CD14-positive monocyte (primary cell): ENCODE results near the gene LTBP1. TPM values are rescaled to one million over a fixed set of nuclear protein-coding genes. Genes with fewer than 3 reads are reported as not detected.

Experiments used
- DNase-seq, 3 donors: peaks; one replicate each; pipeline ENCODE4 v3.0.0-alpha.2; 2011 to 2022
- H2AFZ ChIP-seq: 2 replicates; pipeline ENCODE4 v1.6.0; 2012; ENCODE audit warnings: mild to moderate bottlenecking, low read depth, low read length, inconsistent platforms; ENCODE audit not compliant: insufficient read depth, poor library complexity, severe bottlenecking
- H3K27ac ChIP-seq, 2 donors: 1 replicate in 1 of 2; 2 replicates in 1 of 2; pipeline ENCODE4 v1.5.1; 2012 to 2013; ENCODE audit warnings: low read length in 2 of 2, control low read depth in 1 of 2, inconsistent platforms in 1 of 2, low read depth in 1 of 2, mild to moderate bottlenecking in 1 of 2
- H3K27me3 ChIP-seq, 2 donors: one replicate each; pipeline versions ENCODE4 v1.6.0 to v1.6.1; 2011 to 2013; ENCODE audit warnings: low read length in 2 of 2; ENCODE audit not compliant: control insufficient read depth in 2 of 2, insufficient read depth in 2 of 2
- H3K36me3 ChIP-seq, 2 donors: replicated peaks in 1 of 2; 1 replicate in 1 of 2; 2 replicates in 1 of 2; pipeline versions ENCODE4 v1.5.1 to v1.6.1; 2012 to 2013; ENCODE audit warnings: low read length in 2 of 2, control low read depth in 1 of 2, inconsistent platforms in 1 of 2, mild to moderate bottlenecking in 1 of 2; ENCODE audit not compliant: insufficient read depth in 2 of 2, control insufficient read depth in 1 of 2
- H3K4me1 ChIP-seq, 2 donors: 1 replicate in 1 of 2; 2 replicates in 1 of 2; pipeline versions ENCODE4 v1.5.1 to v1.6.1; 2012 to 2013; ENCODE audit warnings: low read length in 2 of 2, control low read depth in 1 of 2, inconsistent platforms in 1 of 2, mild to moderate bottlenecking in 1 of 2, moderate library complexity in 1 of 2; ENCODE audit not compliant: insufficient read depth in 2 of 2, control insufficient read depth in 1 of 2
- H3K4me2 ChIP-seq: replicated peaks from 2 replicates; pipeline ENCODE3; 2012; ENCODE audit warnings: low read length, moderate library complexity, mild to moderate bottlenecking; ENCODE audit not compliant: poor library complexity, severe bottlenecking; ENCODE audit errors: extremely low read depth
- H3K4me3 ChIP-seq, 3 experiments: fragments of 200-600 bp in 1 of 3; sonication (generic) in 1 of 3; replicated peaks in 1 of 3; 1 replicate in 2 of 3; 2 replicates in 1 of 3; pipeline ENCODE4 v1.5.1; 2011 to 2013; ENCODE audit warnings: low read length in 3 of 3, mild to moderate bottlenecking in 3 of 3, control low read depth in 2 of 3, low read depth in 2 of 3, inconsistent platforms in 1 of 3, moderate library complexity in 1 of 3
- H3K79me2 ChIP-seq: 2 replicates; pipeline ENCODE4 v1.6.0; 2012; ENCODE audit warnings: mild to moderate bottlenecking, control low read depth, inconsistent platforms, low read length, moderate library complexity; ENCODE audit not compliant: insufficient read depth
- H3K9ac ChIP-seq: 2 replicates; pipeline ENCODE4 v1.6.0; 2017; ENCODE audit warnings: low read length, mild to moderate bottlenecking; ENCODE audit not compliant: insufficient read depth, poor library complexity, severe bottlenecking
- H3K9me3 ChIP-seq, 2 donors: replicated peaks in 1 of 2; 1 replicate in 1 of 2; 2 replicates in 1 of 2; pipeline versions ENCODE4 v1.5.1 to v1.6.1; 2012 to 2013; ENCODE audit warnings: low read length in 2 of 2, control low read depth in 1 of 2; ENCODE audit not compliant: control insufficient read depth in 1 of 2, insufficient read depth in 1 of 2
- H4K20me1 ChIP-seq: 2 replicates; pipeline ENCODE4 v1.6.0; 2012; ENCODE audit warnings: mild to moderate bottlenecking, low read length, control low read depth, moderate library complexity; ENCODE audit not compliant: insufficient read depth
- H3K27ac Mint-ChIP-seq, 7 donors: one replicate each; pipeline ENCODE4 v1.8.0; 2020; ENCODE audit warnings: mild to moderate bottlenecking in 7 of 7, mixed read lengths in 7 of 7, moderate library complexity in 6 of 7, inconsistent platforms in 2 of 7
- H3K27me3 Mint-ChIP-seq, 3 donors: one replicate each; pipeline ENCODE4 v1.8.0; 2021 to 2022; ENCODE audit warnings: low read depth in 3 of 3, mild to moderate bottlenecking in 3 of 3, mixed read lengths in 3 of 3, moderate library complexity in 3 of 3, inconsistent platforms in 1 of 3
- H3K36me3 Mint-ChIP-seq, 2 donors: one replicate each; pipeline ENCODE4 v1.8.0; 2020; ENCODE audit warnings: mixed read lengths in 2 of 2, inconsistent platforms in 1 of 2, mild to moderate bottlenecking in 1 of 2
- H3K4me1 Mint-ChIP-seq: one replicate; pipeline ENCODE4 v1.8.0; 2020; ENCODE audit warnings: mild to moderate bottlenecking, mixed read lengths
- H3K4me3 Mint-ChIP-seq, 2 donors: one replicate each; pipeline ENCODE4 v1.8.0; 2020; ENCODE audit warnings: mild to moderate bottlenecking in 2 of 2, mixed read lengths in 2 of 2, moderate library complexity in 1 of 2
- H3K9me3 Mint-ChIP-seq, 7 donors: one replicate each; pipeline ENCODE4 v1.8.0; 2020 to 2022; ENCODE audit warnings: mixed read lengths in 7 of 7, mild to moderate bottlenecking in 6 of 7, moderate library complexity in 6 of 7, inconsistent platforms in 2 of 7
- WGBS: methylation state at CpG from one replicate; pipeline ENCODE4 v1.1.5; 2013; ENCODE audit warnings: missing lambda C conversion rate; ENCODE audit not compliant: insufficient coverage; 5-methylcytosine and 5-hydroxymethylcytosine counted together
- intact Hi-C, 2 donors: fragments of 100-400 bp; cut with micrococcal nuclease; formaldehyde crosslinking; loops; one replicate each; pipeline versions ENCODE4 v1.15.0 to v1.15.1; 2023
- polyA plus RNA-seq, 3 donors: library from polyadenylated mRNA; depleted of rRNA in 1 of 3; unstranded in 2 of 3; stranded (reverse) in 1 of 3; fragments of 300-500 nt in 2 of 3; fragments of >200 nt in 1 of 3; fragmentation: Illumina TruSeq in 2 of 3; gene quantifications; 1 replicate in 2 of 3; 2 replicates in 1 of 3; pipeline ENCODE4 v1.2.3, GENCODE V29; 2012 to 2021
- TF ChIP-seq, protein P1 (sequence below): fragments of 200-600 bp; IDR thresholded peaks from one replicate; pipeline ENCODE4 v1.8.0; 2022; ENCODE audit warnings: antibody characterized with exemption, mild to moderate bottlenecking

Gene LTBP1
- polyA plus RNA-seq, 3 donors: 0.18 to 0.24 TPM; not detected in 1

- intact Hi-C loops: no loop called here
- no peaks in the 10 kb centered on the region for H3K4me1 ChIP-seq
- no peak overlapping the region for H3K4me3 ChIP-seq
- H3K27ac ChIP-seq: no peak overlapping the region
- no peaks in the 10 kb centered on the region for H3K9me3 ChIP-seq
- H3K9me3 Mint-ChIP-seq: peaks cover 0 to 4% (median 0%) of the 10 kb centered on the region in 7 donors
- H3K27ac Mint-ChIP-seq: no peak overlapping the region
- no peak overlapping the region for H3K4me2 ChIP-seq
- H3K27me3 ChIP-seq: peaks cover 7 to 13% of the 10 kb centered on the region in 2 donors
- WGBS: 89% methylated on average over 1 of the region's 3 CpGs
- H2AFZ ChIP-seq: no peak overlapping the region
- H3K27me3 Mint-ChIP-seq: peaks cover 17 to 36% (median 18%) of the 10 kb centered on the region in 3 donors
- no peaks in the 10 kb centered on the region for H3K36me3 Mint-ChIP-seq
- H3K4me3 Mint-ChIP-seq: no peak overlapping the region
- DNase-seq: no peak
- H4K20me1 ChIP-seq: no peaks in the 10 kb centered on the region
- no peaks in the 10 kb centered on the region for H3K36me3 ChIP-seq
- H3K4me1 Mint-ChIP-seq: no peaks in the 10 kb centered on the region
- no peak overlapping the region for H3K9ac ChIP-seq
- TF ChIP-seq, protein P1, sequence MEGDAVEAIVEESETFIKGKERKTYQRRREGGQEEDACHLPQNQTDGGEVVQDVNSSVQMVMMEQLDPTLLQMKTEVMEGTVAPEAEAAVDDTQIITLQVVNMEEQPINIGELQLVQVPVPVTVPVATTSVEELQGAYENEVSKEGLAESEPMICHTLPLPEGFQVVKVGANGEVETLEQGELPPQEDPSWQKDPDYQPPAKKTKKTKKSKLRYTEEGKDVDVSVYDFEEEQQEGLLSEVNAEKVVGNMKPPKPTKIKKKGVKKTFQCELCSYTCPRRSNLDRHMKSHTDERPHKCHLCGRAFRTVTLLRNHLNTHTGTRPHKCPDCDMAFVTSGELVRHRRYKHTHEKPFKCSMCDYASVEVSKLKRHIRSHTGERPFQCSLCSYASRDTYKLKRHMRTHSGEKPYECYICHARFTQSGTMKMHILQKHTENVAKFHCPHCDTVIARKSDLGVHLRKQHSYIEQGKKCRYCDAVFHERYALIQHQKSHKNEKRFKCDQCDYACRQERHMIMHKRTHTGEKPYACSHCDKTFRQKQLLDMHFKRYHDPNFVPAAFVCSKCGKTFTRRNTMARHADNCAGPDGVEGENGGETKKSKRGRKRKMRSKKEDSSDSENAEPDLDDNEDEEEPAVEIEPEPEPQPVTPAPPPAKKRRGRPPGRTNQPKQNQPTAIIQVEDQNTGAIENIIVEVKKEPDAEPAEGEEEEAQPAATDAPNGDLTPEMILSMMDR: no peak
- H3K79me2 ChIP-seq: no peaks in the 10 kb centered on the region
These were observed 7.8 kb upstream of the LTBP1 start for GRCh38 chr2:32938934-32939333.

DNA sequence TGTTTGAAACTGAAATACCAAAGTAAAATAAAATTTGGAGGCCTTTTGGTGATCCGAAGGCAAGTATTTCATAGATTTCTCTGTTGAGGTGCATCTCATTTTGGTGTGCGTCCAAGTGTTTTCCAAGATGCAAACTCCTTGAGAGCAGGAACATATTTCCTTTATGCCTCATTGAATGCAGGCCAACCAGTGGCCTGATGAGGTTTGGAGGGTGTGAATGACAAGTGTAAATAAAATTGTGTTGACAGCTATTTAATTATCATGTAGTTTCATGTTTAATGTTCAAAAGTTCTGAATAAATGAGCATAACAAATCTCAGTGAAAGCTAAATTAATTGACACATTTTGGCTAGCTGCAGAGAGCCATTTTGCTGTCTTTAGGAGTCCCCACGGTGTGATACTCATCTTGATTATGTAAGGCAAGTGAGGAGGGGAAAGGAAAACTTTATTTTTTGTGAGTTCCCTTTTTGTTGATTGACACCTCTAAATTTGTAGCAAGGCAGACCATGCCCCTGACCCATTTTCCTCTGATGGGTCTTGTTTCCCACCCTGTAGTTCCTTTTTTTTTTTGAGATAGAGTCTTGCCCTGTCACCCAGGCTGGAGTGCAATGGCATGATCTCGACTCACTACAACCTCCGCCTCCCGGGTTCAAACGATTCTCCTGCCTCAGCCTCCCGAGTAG lies 6.3 kb upstream of the LTBP1 start:
- Mint-ChIP-seq H3K9me3 (peaks cover 0 to 11% (median 5%) of the 10 kb centered on the region in 7 donors), H3K36me3 (no peaks in the 10 kb centered on the region), H3K27ac (no peak overlapping the region), H3K27me3 (peaks cover 20 to 43% (median 26%) of the 10 kb centered on the region in 3 donors), H3K4me1 (no peaks in the 10 kb centered on the region), H3K4me3 (no peak overlapping the region)
- no peaks in the 10 kb centered on the region for H3K36me3 ChIP-seq
- DNase-seq: no peak
- H2AFZ ChIP-seq: no peak overlapping the region
- H3K4me2 ChIP-seq: no peak overlapping the region
- peaks cover 8 to 16% of the 10 kb centered on the region in 2 donors for H3K27me3 ChIP-seq
- H3K9ac ChIP-seq: no peak overlapping the region
- no peaks in the 10 kb centered on the region for H3K4me1 ChIP-seq
- 100% methylated on average over 3 of the region's 8 CpGs for WGBS
- no peak overlapping the region for H3K4me3 ChIP-seq
- H3K79me2 ChIP-seq: no peaks in the 10 kb centered on the region
- intact Hi-C loops: loop anchor here in 1 of 2 donors (10.0 kb wide), 1 partner anchor 386 kb away; no protein-coding TSS in a partner anchor
- TF ChIP-seq, protein P1: no peak
- peaks cover 0 to 7% of the 10 kb centered on the region in 2 donors for H3K9me3 ChIP-seq
- H3K27ac ChIP-seq: no peak overlapping the region
- no peaks in the 10 kb centered on the region for H4K20me1 ChIP-seq
